Smooth muscle cell (in vitro differentiated cells): Measurements from ENCODE around the gene SNAP25. TPM values are rescaled to one million over a fixed set of nuclear protein-coding genes. Genes with fewer than 3 reads are reported as not detected.

Experiments
- DNase-seq: peaks from one replicate; lab custom pipeline; 2025; ENCODE audit not compliant: unreplicated experiment; lab: John Stamatoyannopoulos, UW
- H2AFZ ChIP-seq: fragments of 200-600 bp; sonication (generic); 2 replicates; pipeline ENCODE4 v1.6.0; 2016; ENCODE audit warnings: antibody characterized with exemption, low read depth, mild to moderate bottlenecking
- H3F3A ChIP-seq: fragments of 200-600 bp; sonication (generic); 2 replicates; pipeline ENCODE4 v1.6.0; 2017; ENCODE audit warnings: antibody characterized with exemption, low read depth
- H3K27ac ChIP-seq: fragments of 200-600 bp; sonication (generic); 2 replicates; pipeline ENCODE4 v1.5.1; 2016; ENCODE audit warnings: low read depth, mild to moderate bottlenecking
- H3K27me3 ChIP-seq: fragments of 200-600 bp; sonication (generic); 2 replicates; pipeline ENCODE4 v1.6.1; 2016; ENCODE audit warnings: low read depth, mild to moderate bottlenecking
- H3K36me3 ChIP-seq: fragments of 200-600 bp; sonication (generic); 2 replicates; pipeline ENCODE4 v1.5.1; 2016; ENCODE audit warnings: low read depth
- H3K4me1 ChIP-seq: fragments of 200-600 bp; sonication (generic); 2 replicates; pipeline ENCODE4 v1.5.1; 2016; ENCODE audit warnings: low read depth
- H3K4me2 ChIP-seq: fragments of 200-600 bp; sonication (generic); 2 replicates; pipeline ENCODE4 v1.6.0; 2016; ENCODE audit warnings: mild to moderate bottlenecking
- H3K4me3 ChIP-seq: fragments of 200-600 bp; sonication (generic); 2 replicates; pipeline ENCODE4 v1.5.1; 2016; ENCODE audit warnings: mild to moderate bottlenecking
- H3K79me2 ChIP-seq: fragments of 200-600 bp; sonication (generic); 2 replicates; pipeline ENCODE4 v1.6.0; 2016; ENCODE audit warnings: low read depth, mild to moderate bottlenecking
- H3K9ac ChIP-seq: fragments of 200-600 bp; sonication (generic); 2 replicates; pipeline ENCODE4 v1.6.0; 2016; ENCODE audit warnings: low read depth
- H3K9me3 ChIP-seq: fragments of 200-600 bp; sonication (generic); replicated peaks from 2 replicates; pipeline ENCODE4 v1.5.1; 2016; ENCODE audit warnings: low read depth
- H4K20me1 ChIP-seq: fragments of 200-600 bp; sonication (generic); 2 replicates; pipeline ENCODE4 v1.6.0; 2016; ENCODE audit warnings: low read depth
- WGBS: methylation state at CpG from one replicate; pipeline ENCODE4 v1.1.7; 2016; ENCODE audit warnings: low lambda C conversion rate; 5-methylcytosine and 5-hydroxymethylcytosine counted together
- polyA plus RNA-seq: library from polyadenylated mRNA; unstranded; fragments of >200 nt; fragmentation: Nextera tagmentation; extraction: Ambion mirVana; gene quantifications from 2 replicates; pipeline ENCODE4 v1.2.1, GENCODE V29; 2016
- total RNA-seq: library from RNA; depleted of rRNA; stranded (reverse); fragments of >200 nt; gene quantifications from 2 replicates; pipeline ENCODE4 v1.2.3, GENCODE V29; 2014
- TF ChIP-seq, protein P1 (sequence below): fragments of 200-600 bp; sonication (generic); IDR thresholded peaks from 2 replicates; pipeline ENCODE4 v1.5.1; 2017; ENCODE audit warnings: borderline replicate concordance, mild to moderate bottlenecking, antibody characterized with exemption; ENCODE audit not compliant: insufficient read depth, poor library complexity, severe bottlenecking

SNAP25 gene
- total and polyA plus RNA-seq, 2 experiments from 2014 or later, result 4.9 to 5.4 TPM

DNA sequence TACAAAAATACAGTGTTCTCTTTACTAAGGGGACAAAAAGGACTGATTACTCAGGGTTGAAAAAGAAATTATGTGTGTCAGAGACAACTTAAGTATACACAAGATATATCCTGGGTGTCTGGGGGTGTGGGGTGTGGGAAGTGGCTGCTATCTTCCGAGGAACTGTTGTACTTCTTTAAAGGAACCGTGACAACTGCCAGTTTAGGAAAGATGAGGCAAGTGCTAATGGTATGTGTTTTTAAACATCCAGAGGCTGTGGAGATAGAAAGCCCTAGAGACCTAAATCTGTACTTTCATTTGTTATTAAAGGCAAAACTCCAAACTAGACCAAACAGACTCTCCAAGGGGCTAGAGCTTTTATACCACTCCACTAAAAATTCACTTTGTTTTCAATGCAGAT is 95.6 kb downstream of the SNAP25 start:
- H3K9me3 ChIP-seq, result no peaks in the 10 kb centered on the region
- no peaks in the 10 kb centered on the region for H4K20me1 ChIP-seq
- H3F3A ChIP-seq, result no peaks in the 10 kb centered on the region
- H3K4me1 ChIP-seq, result peaks cover 23% of the 10 kb centered on the region
- 13% methylated on average over 2 of the region's 2 CpGs for WGBS
- peak overlapping the region; percentile 40 for H3K9ac ChIP-seq
- H3K27me3 ChIP-seq, result no peaks in the 10 kb centered on the region
- peak overlapping the region; percentile 82 for H3K4me2 ChIP-seq
- TF ChIP-seq, protein P1, sequence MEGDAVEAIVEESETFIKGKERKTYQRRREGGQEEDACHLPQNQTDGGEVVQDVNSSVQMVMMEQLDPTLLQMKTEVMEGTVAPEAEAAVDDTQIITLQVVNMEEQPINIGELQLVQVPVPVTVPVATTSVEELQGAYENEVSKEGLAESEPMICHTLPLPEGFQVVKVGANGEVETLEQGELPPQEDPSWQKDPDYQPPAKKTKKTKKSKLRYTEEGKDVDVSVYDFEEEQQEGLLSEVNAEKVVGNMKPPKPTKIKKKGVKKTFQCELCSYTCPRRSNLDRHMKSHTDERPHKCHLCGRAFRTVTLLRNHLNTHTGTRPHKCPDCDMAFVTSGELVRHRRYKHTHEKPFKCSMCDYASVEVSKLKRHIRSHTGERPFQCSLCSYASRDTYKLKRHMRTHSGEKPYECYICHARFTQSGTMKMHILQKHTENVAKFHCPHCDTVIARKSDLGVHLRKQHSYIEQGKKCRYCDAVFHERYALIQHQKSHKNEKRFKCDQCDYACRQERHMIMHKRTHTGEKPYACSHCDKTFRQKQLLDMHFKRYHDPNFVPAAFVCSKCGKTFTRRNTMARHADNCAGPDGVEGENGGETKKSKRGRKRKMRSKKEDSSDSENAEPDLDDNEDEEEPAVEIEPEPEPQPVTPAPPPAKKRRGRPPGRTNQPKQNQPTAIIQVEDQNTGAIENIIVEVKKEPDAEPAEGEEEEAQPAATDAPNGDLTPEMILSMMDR, result no peak
- H2AFZ ChIP-seq, result no peak overlapping the region
- peak overlapping the region; percentile 10 for H3K4me3 ChIP-seq
- no peak for DNase-seq
- no peaks in the 10 kb centered on the region for H3K36me3 ChIP-seq
- peak overlapping the region; percentile 59 for H3K27ac ChIP-seq
- no peaks in the 10 kb centered on the region for H3K79me2 ChIP-seq

DNA sequence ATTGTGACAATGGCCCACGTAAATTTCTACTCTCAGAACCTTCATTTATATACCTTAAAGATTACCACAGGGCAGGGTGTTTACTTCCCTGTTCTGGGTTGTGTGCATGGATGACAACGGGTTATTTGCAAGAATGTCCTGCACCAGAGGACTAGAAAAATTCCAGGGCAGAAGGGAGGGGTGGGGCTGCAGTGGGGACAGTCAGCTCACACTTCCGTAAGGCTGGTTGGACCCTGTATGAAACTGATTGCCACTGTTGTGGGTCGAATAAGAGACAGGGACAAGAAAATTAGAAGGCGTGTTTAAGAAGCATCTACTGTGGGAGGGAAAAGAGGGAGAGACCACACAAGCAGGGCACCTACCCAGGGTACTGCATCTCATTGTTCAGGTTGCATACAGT is 96.5 kb downstream of the SNAP25 start:
- DNase-seq, result no peak
- Histone ChIP-seq H2AFZ (no peak overlapping the region), H3K36me3 (no peaks in the 10 kb centered on the region), H4K20me1 (no peaks in the 10 kb centered on the region), H3K79me2 (no peaks in the 10 kb centered on the region), H3K27me3 (no peaks in the 10 kb centered on the region), H3K9ac (no peak overlapping the region), H3K4me2 (no peak overlapping the region), H3K27ac (no peak overlapping the region), H3K4me3 (no peak overlapping the region), H3K9me3 (no peaks in the 10 kb centered on the region), H3F3A (no peaks in the 10 kb centered on the region), H3K4me1 (peaks cover 23% of the 10 kb centered on the region)
- TF ChIP-seq, protein P1, result no peak
- WGBS, result 57% methylated on average over 5 of the region's 5 CpGs

DNA sequence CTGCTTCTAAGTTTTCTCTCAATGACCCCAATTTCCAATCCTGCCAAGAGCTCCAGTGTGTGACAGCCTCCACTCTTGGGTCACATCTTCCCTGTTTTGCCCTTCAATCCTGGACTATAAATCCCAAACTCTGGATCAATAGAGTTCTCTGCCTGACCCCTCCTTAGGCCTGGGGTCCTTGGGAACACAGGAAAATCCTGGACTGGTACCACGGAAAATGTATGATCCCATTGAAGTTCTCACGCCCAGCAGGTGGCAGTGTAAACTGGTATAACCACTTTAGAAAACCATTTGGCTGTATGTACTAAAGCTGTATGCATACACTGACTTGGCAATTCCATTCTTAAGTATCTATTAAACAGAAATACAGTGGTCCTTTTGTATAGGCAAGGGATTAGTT is 98.0 kb downstream of the SNAP25 start:
- H3K36me3 ChIP-seq, result no peaks in the 10 kb centered on the region
- WGBS, result 77% methylated on average over 2 of the region's 2 CpGs

More for the DNA sequence above, 98.0 kb downstream of the SNAP25 start:
- H3K79me2 ChIP-seq, result no peaks in the 10 kb centered on the region
- no peaks in the 10 kb centered on the region for H3F3A ChIP-seq
- TF ChIP-seq, protein P1, result no peak
- peaks cover 23% of the 10 kb centered on the region for H3K4me1 ChIP-seq
- H3K27me3 ChIP-seq, result no peaks in the 10 kb centered on the region
- H3K9ac ChIP-seq, result no peak overlapping the region
- no peak overlapping the region for H3K4me3 ChIP-seq
- DNase-seq, result no peak
- no peak overlapping the region for H3K27ac ChIP-seq
- H2AFZ ChIP-seq, result no peak overlapping the region
- no peaks in the 10 kb centered on the region for H3K9me3 ChIP-seq
- no peaks in the 10 kb centered on the region for H4K20me1 ChIP-seq
- no peak overlapping the region for H3K4me2 ChIP-seq
